Lower lobe of right lung (tissue), 2 donors: ENCODE results near the gene STARD9. TPM values are rescaled to one million over a fixed set of nuclear protein-coding genes. Genes with fewer than 3 reads are reported as not detected.

Experiments
- ATAC-seq, 2 donors: fragments of 200-7000 bp; cut with Tn5 transposase; one replicate each; pipeline ENCODE4 v1.9.1; 2020 to 2022; ENCODE audit warnings: mild to moderate bottlenecking in 2 of 2, moderate library complexity in 2 of 2
- DNase-seq: peaks from one replicate; pipeline ENCODE4 v3.0.0-alpha.2; 2020
- H3K27ac ChIP-seq: fragments of 200-600 bp; one replicate; pipeline ENCODE4 v1.8.0; 2022
- H3K27me3 ChIP-seq: fragments of 200-600 bp; one replicate; pipeline ENCODE4 v1.8.0; 2022; ENCODE audit warnings: low read depth
- H3K36me3 ChIP-seq: fragments of 200-600 bp; one replicate; pipeline ENCODE4 v1.8.0; 2022; ENCODE audit warnings: mild to moderate bottlenecking
- H3K4me1 ChIP-seq: fragments of 200-600 bp; one replicate; pipeline ENCODE4 v1.8.0; 2022
- H3K4me3 ChIP-seq: fragments of 200-600 bp; one replicate; pipeline ENCODE4 v1.8.0; 2022; ENCODE audit warnings: mild to moderate bottlenecking
- H3K9me3 ChIP-seq: fragments of 200-600 bp; one replicate; pipeline ENCODE4 v1.8.0; 2022
- CTCF ChIP-seq: fragments of 200-600 bp; IDR thresholded peaks from one replicate; pipeline ENCODE4 v1.8.0; 2022; ENCODE audit warnings: antibody characterized with exemption, mild to moderate bottlenecking
- intact Hi-C: fragments of 100-400 bp; cut with DNase I; formaldehyde crosslinking; loops from one replicate; pipeline ENCODE4 v1.11.0; 2022
- total RNA-seq: library from RNA; stranded (reverse); fragmentation: NEBNext Ultra II Directional; extraction: Animal tissue kit (Norgen Biotek cat#: 25700); gene quantifications from one replicate; pipeline ENCODE4 v1.2.1, GENCODE V29; 2021
- donor health status: DM: no; HTN: yes; CAD: no; lungs with severe emphysema.

The STARD9 gene
- total RNA-seq, 1 donor from 2014 or later = 21.9 TPM

- intact Hi-C loops = no loop called here
- TF ChIP-seq CTCF = no peak
- Histone ChIP-seq H3K27me3 (no peaks in the 10 kb centered on the region), H3K4me1 (no peaks in the 10 kb centered on the region), H3K9me3 (no peaks in the 10 kb centered on the region), H3K4me3 (no peak overlapping the region), H3K36me3 (peaks cover 100% of the 10 kb centered on the region), H3K27ac (no peak overlapping the region)
- ATAC-seq (no peak), DNase-seq (no peak)
Measured at GRCh38 chr15:42681119-42681518, 105.7 kb downstream of the STARD9 start.

- Histone ChIP-seq H3K9me3 (no peaks in the 10 kb centered on the region), H3K4me1 (no peaks in the 10 kb centered on the region), H3K36me3 (peaks cover 99% of the 10 kb centered on the region), H3K27me3 (no peaks in the 10 kb centered on the region), H3K27ac (no peak overlapping the region), H3K4me3 (no peak overlapping the region)
- ATAC-seq (no peak), DNase-seq (no peak)
- no peak for TF ChIP-seq CTCF
- intact Hi-C loops = no loop called here
Measured at GRCh38 chr15:42686281-42686680, 110.9 kb downstream of the STARD9 start.

GRCh38 chr15:42687740-42688139 is 112.3 kb downstream of the STARD9 start:
- H3K4me1 ChIP-seq = no peaks in the 10 kb centered on the region
- no peaks in the 10 kb centered on the region for H3K27me3 ChIP-seq
- intact Hi-C loops = no loop called here
- H3K9me3 ChIP-seq = no peaks in the 10 kb centered on the region
- H3K36me3 ChIP-seq = peaks cover 99% of the 10 kb centered on the region
- TF ChIP-seq CTCF = no peak
- DNase-seq (no peak), ATAC-seq (no peak)
- no peak overlapping the region for H3K4me3 ChIP-seq
- no peak overlapping the region for H3K27ac ChIP-seq

- TF ChIP-seq CTCF = no peak
- no peak overlapping the region for H3K4me3 ChIP-seq
- H3K9me3 ChIP-seq = no peaks in the 10 kb centered on the region
- intact Hi-C loops = no loop called here
- no peaks in the 10 kb centered on the region for H3K27me3 ChIP-seq
- peaks cover 99% of the 10 kb centered on the region for H3K36me3 ChIP-seq
- ATAC-seq = no peak
- DNase-seq = no peak
- no peaks in the 10 kb centered on the region for H3K4me1 ChIP-seq
- H3K27ac ChIP-seq = no peak overlapping the region
Measured at GRCh38 chr15:42688301-42688700, 112.9 kb downstream of the STARD9 start.

- H3K9me3 ChIP-seq = no peaks in the 10 kb centered on the region
- TF ChIP-seq CTCF = no peak
- intact Hi-C loops = no loop called here
- no peak for DNase-seq
- no peak overlapping the region for H3K4me3 ChIP-seq
- no peak for ATAC-seq
- no peak overlapping the region for H3K27ac ChIP-seq
- no peaks in the 10 kb centered on the region for H3K4me1 ChIP-seq
- H3K27me3 ChIP-seq = no peaks in the 10 kb centered on the region
- peaks cover 94% of the 10 kb centered on the region for H3K36me3 ChIP-seq
Measured at GRCh38 chr15:42691308-42691707, 115.9 kb downstream of the STARD9 start.

GRCh38 chr15:42691770-42692169 is 116.4 kb downstream of the STARD9 start:
- no peak for ATAC-seq
- intact Hi-C loops = no loop called here
- no peak overlapping the region for H3K4me3 ChIP-seq
- H3K36me3 ChIP-seq = peaks cover 94% of the 10 kb centered on the region
- H3K27ac ChIP-seq = no peak overlapping the region
- H3K9me3 ChIP-seq = no peaks in the 10 kb centered on the region
- no peaks in the 10 kb centered on the region for H3K4me1 ChIP-seq
- no peaks in the 10 kb centered on the region for H3K27me3 ChIP-seq
- DNase-seq = no peak
- no peak for TF ChIP-seq CTCF
